HG02571 (cell line): ENCODE data around the gene FAM13A.
"Not testable (repeated sequence)": the region's sequence is repeated elsewhere in the genome, so short reads cannot be mapped to it uniquely, and the experiment has no call there.

Source experiments
- ATAC-seq: cut with Tn5 transposase; IDR thresholded peaks from one replicate; pipeline ENCODE4 v1.9.1; 2021; ENCODE audit warnings: mild to moderate bottlenecking, moderate library complexity; ENCODE audit not compliant: unreplicated experiment

FAM13A gene

GRCh38 chr4:89044147-89044900 is 12.7 kb downstream of the FAM13A start:
- ATAC-seq: no peak

GRCh38 chr4:89042055-89042454 is 14.9 kb downstream of the FAM13A start:
- ATAC-seq: no peak

- ATAC-seq: no peak
Measured at GRCh38 chr4:89039730-89040338, 17.2 kb downstream of the FAM13A start.

- ATAC-seq: no peak
Measured at GRCh38 chr4:89036535-89036934, 20.4 kb downstream of the FAM13A start.

GRCh38 chr4:89031272-89031671 is 25.7 kb downstream of the FAM13A start:
- no peak for ATAC-seq

GRCh38 chr4:89029591-89029990 is 27.4 kb downstream of the FAM13A start:
- ATAC-seq: no peak

GRCh38 chr4:89026542-89026941 is 30.4 kb downstream of the FAM13A start:
- ATAC-seq: no peak

GRCh38 chr4:89024051-89024675 is 32.8 kb downstream of the FAM13A start:
- ATAC-seq: peak; percentile 95

- ATAC-seq: no peak
Measured at GRCh38 chr4:89023140-89023539, 33.8 kb downstream of the FAM13A start.

- no peak for ATAC-seq
Measured at GRCh38 chr4:89022426-89023128, 34.4 kb downstream of the FAM13A start.

- no peak for ATAC-seq
Measured at GRCh38 chr4:89021684-89022083, 35.3 kb downstream of the FAM13A start.

- ATAC-seq: no peak
Measured at GRCh38 chr4:89021062-89021461, 35.9 kb downstream of the FAM13A start.

- ATAC-seq: not testable (repeated sequence)
Measured at GRCh38 chr4:89014897-89015296, 42.1 kb downstream of the FAM13A start.

GRCh38 chr4:89009761-89010369 is 47.1 kb downstream of the FAM13A start:
- ATAC-seq: no peak

- ATAC-seq: peak; percentile 59
Measured at GRCh38 chr4:89009115-89009514, 47.9 kb downstream of the FAM13A start.

- no peak for ATAC-seq
Measured at GRCh38 chr4:89008166-89008565, 48.8 kb downstream of the FAM13A start.

- no peak for ATAC-seq
Measured at GRCh38 chr4:89007338-89007939, 49.5 kb downstream of the FAM13A start.

- ATAC-seq: no peak
Measured at GRCh38 chr4:89006307-89006706, 50.7 kb downstream of the FAM13A start.

- ATAC-seq: not testable (repeated sequence)
Measured at GRCh38 chr4:89005066-89005465, 51.9 kb downstream of the FAM13A start.

- no peak for ATAC-seq
Measured at GRCh38 chr4:89001647-89002445, 55.1 kb downstream of the FAM13A start.
